IMR-90 (cell line): ENCODE results near the gene MAP7. TPM values are rescaled to one million over a fixed set of nuclear protein-coding genes. Genes with fewer than 3 reads are reported as not detected.
A peak's percentile ranks its signal among the peaks of the same experiment; 100 is the strongest.

Experiments used
- ATAC-seq: fragments of 200-7000 bp; cut with Tn5 transposase; 2 replicates; pipeline ENCODE4 v1.9.1; 2020; ENCODE audit warnings: low read depth, mild to moderate bottlenecking, moderate library complexity
- BruUV-seq: library from RNA; stranded (reverse); fragments of 400-500 nt; replicated peaks from 2 replicates; lab custom pipeline; 2021; lab: Mats Ljungman, UMichigan
- CTCF ChIA-PET: fragments of 300-600 bp; formaldehyde crosslinking; extraction: SDS; loops from one replicate; lab custom pipeline; 2021; ENCODE audit warnings: antibody characterized with exemption; lab: Yijun Ruan, JAX
- POLR2A ChIA-PET: fragments of 300-600 bp; sonication (Branson Sonifier 250); formaldehyde crosslinking; loops from one replicate; lab custom pipeline; 2022; ENCODE audit warnings: antibody characterized with exemption; ENCODE audit not compliant: unreplicated experiment; lab: Charles Lee
- DNase-seq: peaks from one replicate; pipeline ENCODE4 v3.0.0; 2013
- H2AFZ ChIP-seq: replicated peaks from 2 replicates; pipeline ENCODE3; 2013; ENCODE audit warnings: low read length, mild to moderate bottlenecking; ENCODE audit not compliant: poor library complexity
- H2AK5ac ChIP-seq: 2 replicates; pipeline ENCODE4 v1.6.1; 2013; ENCODE audit warnings: low read depth, low read length, inconsistent platforms
- H2AK9ac ChIP-seq: replicated peaks from 2 replicates; pipeline ENCODE3; 2013; ENCODE audit warnings: mild to moderate bottlenecking, low read depth, low read length, moderate library complexity; ENCODE audit not compliant: poor library complexity
- H2BK120ac ChIP-seq: 2 replicates; pipeline ENCODE4 v1.6.1; 2013; ENCODE audit warnings: low read depth, low read length, inconsistent platforms
- H2BK15ac ChIP-seq: 3 replicates; pipeline ENCODE4 v1.6.1; 2013; ENCODE audit warnings: low read depth, low read length, inconsistent platforms
- H2BK20ac ChIP-seq: 2 replicates; pipeline ENCODE4 v1.6.1; 2013; ENCODE audit warnings: low read depth, mild to moderate bottlenecking, inconsistent platforms, low read length, moderate library complexity
- H2BK5ac ChIP-seq: 2 replicates; pipeline ENCODE4 v1.6.1; 2013; ENCODE audit warnings: mild to moderate bottlenecking, low read depth, low read length, inconsistent platforms; ENCODE audit not compliant: poor library complexity, severe bottlenecking
- H3K14ac ChIP-seq: replicated peaks from 2 replicates; pipeline ENCODE4 v1.6.1; 2013; ENCODE audit warnings: low read depth, low read length, inconsistent platforms
- H3K18ac ChIP-seq: 2 replicates; pipeline ENCODE4 v1.6.1; 2013; ENCODE audit warnings: low read depth, low read length, control low read depth
- H3K23ac ChIP-seq: 2 replicates; pipeline ENCODE4 v1.6.1; 2013; ENCODE audit warnings: low read depth, low read length, inconsistent platforms
- H3K27ac ChIP-seq: 2 replicates; pipeline ENCODE4 v1.5.1; 2013; ENCODE audit warnings: mild to moderate bottlenecking, control low read depth, low read length; ENCODE audit not compliant: insufficient read depth
- H3K27me3 ChIP-seq: 2 replicates; pipeline ENCODE4 v1.6.1; 2013; ENCODE audit warnings: low read length; ENCODE audit not compliant: control insufficient read depth, insufficient read depth
- H3K36me3 ChIP-seq: 2 replicates; pipeline ENCODE4 v1.6.1; 2013; ENCODE audit warnings: low read length, mixed read lengths; ENCODE audit not compliant: control insufficient read depth, insufficient read depth
- H3K4ac ChIP-seq: 2 replicates; pipeline ENCODE4 v1.6.1; 2013; ENCODE audit warnings: low read depth, low read length, inconsistent platforms
- H3K4me1 ChIP-seq: 2 replicates; pipeline ENCODE4 v1.6.1; 2013; ENCODE audit warnings: low read length, mixed read lengths; ENCODE audit not compliant: control insufficient read depth, insufficient read depth
- H3K4me2 ChIP-seq: 2 replicates; pipeline ENCODE4 v1.6.1; 2013; ENCODE audit warnings: low read depth, mild to moderate bottlenecking, control low read depth, low read length, moderate library complexity
- H3K4me3 ChIP-seq: 2 replicates; pipeline ENCODE4 v1.5.1; 2013; ENCODE audit warnings: low read depth, mild to moderate bottlenecking, control low read depth, low read length, moderate library complexity; ENCODE audit not compliant: insufficient read depth
- H3K56ac ChIP-seq: 2 replicates; pipeline ENCODE4 v1.6.1; 2013; ENCODE audit warnings: low read length, inconsistent platforms; ENCODE audit not compliant: insufficient read depth; ENCODE audit errors: extremely low read depth
- H3K79me1 ChIP-seq, 2 experiments: 2 replicates each; pipeline ENCODE4 v1.6.1; 2013; ENCODE audit warnings: low read length in 2 of 2, inconsistent platforms in 1 of 2, low read depth in 1 of 2
- H3K9ac ChIP-seq: 2 replicates; pipeline ENCODE4 v1.6.1; 2013; ENCODE audit warnings: low read depth, low read length, control low read depth
- H3K9me1 ChIP-seq: 2 replicates; pipeline ENCODE4 v1.6.1; 2013; ENCODE audit warnings: low read length, inconsistent platforms; ENCODE audit not compliant: insufficient read depth
- H3K9me3 ChIP-seq: 2 replicates; pipeline ENCODE4 v1.6.1; 2013; ENCODE audit warnings: low read length; ENCODE audit not compliant: control insufficient read depth, insufficient read depth
- H4K20me1 ChIP-seq: 2 replicates; pipeline ENCODE4 v1.6.1; 2013; ENCODE audit warnings: low read length, inconsistent platforms; ENCODE audit not compliant: insufficient read depth
- H4K5ac ChIP-seq: 2 replicates; pipeline ENCODE4 v1.6.1; 2013; ENCODE audit warnings: mild to moderate bottlenecking, low read depth, low read length, control low read depth
- H4K8ac ChIP-seq, 2 experiments: 2 replicates each; pipeline ENCODE4 v1.6.1; 2013; ENCODE audit warnings: low read depth in 2 of 2, low read length in 2 of 2, control low read depth in 1 of 2, inconsistent platforms in 1 of 2
- H4K91ac ChIP-seq: 2 replicates; pipeline ENCODE4 v1.6.1; 2013; ENCODE audit warnings: low read depth, low read length, inconsistent platforms; ENCODE audit not compliant: insufficient read depth
- BHLHE40 ChIP-seq: fragments of 150-350 bp; IDR thresholded peaks from 2 replicates; pipeline ENCODE4 v1.6.1; 2016; ENCODE audit warnings: mild to moderate bottlenecking, low read depth, low read length
- ELK1 ChIP-seq: fragments of 150-350 bp; IDR thresholded peaks from 2 replicates; pipeline ENCODE4 v1.6.1; 2016; ENCODE audit warnings: low read depth, mild to moderate bottlenecking, low read length, moderate library complexity, borderline replicate concordance
- FOS ChIP-seq: fragments of 150-350 bp; IDR thresholded peaks from 2 replicates; pipeline ENCODE4 v1.6.1; 2016; ENCODE audit warnings: low read depth, low read length
- MAFK ChIP-seq: IDR thresholded peaks from 2 replicates; pipeline ENCODE4 v1.6.1; 2012; ENCODE audit warnings: low read depth, low read length, improper control_type of control experiment
- MXI1 ChIP-seq: IDR thresholded peaks from 2 replicates; pipeline ENCODE4 v1.6.1; 2012; ENCODE audit warnings: low read depth, mild to moderate bottlenecking, low read length, moderate library complexity, borderline replicate concordance
- NFE2L2 ChIP-seq: fragments of 150-350 bp; IDR thresholded peaks from 2 replicates; pipeline ENCODE4 v1.6.1; 2016; ENCODE audit warnings: low read depth, mild to moderate bottlenecking, low read length
- RCOR1 ChIP-seq: IDR thresholded peaks from 2 replicates; pipeline ENCODE4 v1.6.1; 2012; ENCODE audit warnings: mild to moderate bottlenecking, low read length, improper control_type of control experiment; ENCODE audit not compliant: insufficient replicate concordance
- RFX5 ChIP-seq: IDR thresholded peaks from 2 replicates; pipeline ENCODE4 v1.8.0; 2012; ENCODE audit warnings: low read depth, mild to moderate bottlenecking, low read length, moderate library complexity
- SMC3 ChIP-seq: fragments of 150-350 bp; IDR thresholded peaks from 2 replicates; pipeline ENCODE4 v1.6.1; 2016; ENCODE audit warnings: low read depth, mild to moderate bottlenecking, antibody characterized with exemption, low read length, moderate library complexity
- WGBS, 2 experiments: methylation state at CpG; one replicate each; pipeline versions ENCODE4 v1.1.5 to v1.1.7; 2013; ENCODE audit warnings: missing lambda C conversion rate in 2 of 2; ENCODE audit not compliant: insufficient read length in 1 of 2; ENCODE audit errors: extremely low coverage in 2 of 2; 5-methylcytosine and 5-hydroxymethylcytosine counted together
- dilution Hi-C: fragments of 300-500 bp; cut with HindIII; formaldehyde crosslinking; loops from one replicate; pipeline ENCODE4 v1.14.3; 2018; ENCODE audit warnings: low sequenced_read_pairs; ENCODE audit not compliant: unreplicated experiment
- in situ Hi-C: fragments of 300-500 bp; cut with MboI; formaldehyde crosslinking; loops from 3 replicates; pipeline ENCODE4 v1.14.3; 2019; ENCODE audit warnings: low sequenced_read_pairs, inconsistent platforms, mixed read lengths
- intact Hi-C: fragments of 100-400 bp; cut with micrococcal nuclease; formaldehyde crosslinking; loops from 2 replicates; pipeline ENCODE4 v1.10.0; 2022
- polyA plus RNA-seq, 3 experiments: library from polyadenylated mRNA; depleted of rRNA; stranded (reverse); fragments of >200 nt; gene quantifications; 2 replicates each; pipeline ENCODE4 v1.2.3, GENCODE V29; 2012; ENCODE audit warnings: low replicate concordance in 1 of 3
- total RNA-seq: library from RNA; depleted of rRNA; stranded (reverse); fragments of >200 nt; gene quantifications from 2 replicates; pipeline ENCODE4 v1.2.3, GENCODE V29; 2012
- TF ChIP-seq, protein P1 (sequence below): conservative IDR thresholded peaks from 2 replicates; pipeline ENCODE4 v1.5.1; 2012; ENCODE audit warnings: mild to moderate bottlenecking, low read depth, low read length, improper control_type of control experiment

Gene MAP7
- total and polyA plus RNA-seq, 2 of the 4 experiments (the other 2 are of a cell fraction), result 0.19 to 0.36 TPM

- no peak for TF ChIP-seq MAFK
Measured at GRCh38 chr6:136599329-136600011, 49.2 kb upstream of the MAP7 start (continued).

GRCh38 chr6:136598048-136598447 is 47.8 kb upstream of the MAP7 start:
- H3K27ac ChIP-seq, result no peak overlapping the region
- H2BK5ac ChIP-seq, result no peak overlapping the region
- peak overlapping the region; percentile 45; the same call in 1 of the 2 replicates for H3K23ac ChIP-seq
- no peak overlapping the region for H4K5ac ChIP-seq
- no peak overlapping the region for H3K9ac ChIP-seq
- no peak for ATAC-seq
- H4K91ac ChIP-seq, result 0 out of 2 replicates have a peak overlapping the region, but pooled peaks have one; percentile 25
- no peak overlapping the region for H3K4me3 ChIP-seq
- in situ Hi-C loops (loop anchor here (5.0 kb wide), 1 partner anchor 194 kb away; the partner anchor contains the start of gene MAP3K5), intact Hi-C loops (no loop called here), dilution Hi-C loops (no loop called here)
- ChIA-PET POLR2A (no interaction called here), CTCF (no interaction called here)
- H2BK20ac ChIP-seq, result peak overlapping the region; percentile 38; the same call in 1 of the 2 replicates
- no peak overlapping the region for H2AK9ac ChIP-seq
- peaks cover 13 to 67% of the 10 kb centered on the region in 2 experiments; a peak in 3 of 4 replicates for H3K79me1 ChIP-seq
- no peaks in the 10 kb centered on the region for H3K9me3 ChIP-seq
- no peak overlapping the region for H3K56ac ChIP-seq
- DNase-seq, result no peak
- H3K4me2 ChIP-seq, result no peak overlapping the region
- H3K9me1 ChIP-seq, result peaks cover 9% of the 10 kb centered on the region
- 0 out of 2 replicates have a peak, but pooled peaks cover 2% of the 10 kb centered on the region for H3K36me3 ChIP-seq
- no peak overlapping the region for H3K14ac ChIP-seq
- H2AFZ ChIP-seq, result no peak overlapping the region
- 100% methylated on average over 1 of the region's 3 CpGs; no CpG with 5 or more reads in 1 of the 2 experiments for WGBS, 2 experiments
- H2AK5ac ChIP-seq, result peak overlapping the region; percentile 38; the same call in 1 of the 2 replicates
- H3K4ac ChIP-seq, result no peak overlapping the region
- BruUV-seq, result no TSS peak
- H3K27me3 ChIP-seq, result no peaks in the 10 kb centered on the region
- no peaks in the 10 kb centered on the region for H4K20me1 ChIP-seq
- 0 out of 4 replicates have a peak overlapping the region, but pooled peaks of 1 of the 2 experiments have one; percentile 47 for H4K8ac ChIP-seq
- no peak overlapping the region for H2BK120ac ChIP-seq
- no peak overlapping the region for H3K18ac ChIP-seq
- H2BK15ac ChIP-seq, result 0 out of 3 replicates have a peak overlapping the region, but pooled peaks have one; percentile 23
- peaks cover 16% of the 10 kb centered on the region for H3K4me1 ChIP-seq
- no peak for TF ChIP-seq RCOR1
- TF ChIP-seq MXI1, result no peak
- TF ChIP-seq RFX5, result no peak
- TF ChIP-seq FOS, result no peak
- TF ChIP-seq BHLHE40, result no peak
- TF ChIP-seq SMC3, result no peak
- TF ChIP-seq, protein P1, sequence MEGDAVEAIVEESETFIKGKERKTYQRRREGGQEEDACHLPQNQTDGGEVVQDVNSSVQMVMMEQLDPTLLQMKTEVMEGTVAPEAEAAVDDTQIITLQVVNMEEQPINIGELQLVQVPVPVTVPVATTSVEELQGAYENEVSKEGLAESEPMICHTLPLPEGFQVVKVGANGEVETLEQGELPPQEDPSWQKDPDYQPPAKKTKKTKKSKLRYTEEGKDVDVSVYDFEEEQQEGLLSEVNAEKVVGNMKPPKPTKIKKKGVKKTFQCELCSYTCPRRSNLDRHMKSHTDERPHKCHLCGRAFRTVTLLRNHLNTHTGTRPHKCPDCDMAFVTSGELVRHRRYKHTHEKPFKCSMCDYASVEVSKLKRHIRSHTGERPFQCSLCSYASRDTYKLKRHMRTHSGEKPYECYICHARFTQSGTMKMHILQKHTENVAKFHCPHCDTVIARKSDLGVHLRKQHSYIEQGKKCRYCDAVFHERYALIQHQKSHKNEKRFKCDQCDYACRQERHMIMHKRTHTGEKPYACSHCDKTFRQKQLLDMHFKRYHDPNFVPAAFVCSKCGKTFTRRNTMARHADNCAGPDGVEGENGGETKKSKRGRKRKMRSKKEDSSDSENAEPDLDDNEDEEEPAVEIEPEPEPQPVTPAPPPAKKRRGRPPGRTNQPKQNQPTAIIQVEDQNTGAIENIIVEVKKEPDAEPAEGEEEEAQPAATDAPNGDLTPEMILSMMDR, result no peak
- no peak for TF ChIP-seq ELK1
- no peak for TF ChIP-seq NFE2L2
